H1 (cell line): Measurements from ENCODE around the gene MNX1. TPM values are rescaled to one million over a fixed set of nuclear protein-coding genes. Genes with fewer than 3 reads are reported as not detected.

Experiments used
- CTCF ChIA-PET: fragments of 300-600 bp; sonication (Branson Sonifier 250); formaldehyde crosslinking; loops from one replicate; lab custom pipeline; 2021; ENCODE audit not compliant: partially characterized antibody; lab: Charles Lee
- POLR2A ChIA-PET: fragments of 300-600 bp; sonication (Branson Sonifier 250); formaldehyde crosslinking; loops from one replicate; lab custom pipeline; 2021; ENCODE audit warnings: inconsistent platforms; ENCODE audit not compliant: partially characterized antibody; lab: Charles Lee
- DNase-seq, 2 experiments: peaks; one replicate each; pipeline versions ENCODE4 v3.0.0 to v3.0.0-alpha.2; 2010 to 2022; ENCODE audit warnings: low spot score in 2 of 2, low read depth in 1 of 2, mixed read lengths in 1 of 2
- FAIRE-seq: peaks from 2 replicates; lab custom pipeline; 2011; peaks lifted over from hg19 to GRCh38; lab: Jason Lieb, UNC
- H2AFZ ChIP-seq: 2 replicates; pipeline ENCODE4 v1.8.1; 2012; ENCODE audit warnings: low read length, inconsistent platforms
- H2AK5ac ChIP-seq: 2 replicates; pipeline ENCODE4 v1.6.1; 2013; ENCODE audit warnings: low read depth, low read length
- H2BK120ac ChIP-seq: replicated peaks from 2 replicates; pipeline ENCODE3; 2013; ENCODE audit warnings: low read depth, low read length, inconsistent platforms
- H2BK12ac ChIP-seq: 2 replicates; pipeline ENCODE4 v1.6.1; 2013; ENCODE audit warnings: low read depth, low read length
- H2BK15ac ChIP-seq: 2 replicates; pipeline ENCODE4 v1.6.1; 2013; ENCODE audit warnings: low read length
- H2BK20ac ChIP-seq: 2 replicates; pipeline ENCODE4 v1.6.1; 2013; ENCODE audit warnings: low read length
- H2BK5ac ChIP-seq: 2 replicates; pipeline ENCODE4 v1.6.1; 2013; ENCODE audit warnings: low read depth, low read length
- H3K14ac ChIP-seq: 2 replicates; pipeline ENCODE4 v1.6.1; 2013; ENCODE audit warnings: inconsistent platforms; ENCODE audit not compliant: insufficient read length
- H3K18ac ChIP-seq: 2 replicates; pipeline ENCODE4 v1.6.1; 2013; ENCODE audit warnings: low read length; ENCODE audit errors: extremely low read depth
- H3K23ac ChIP-seq: 2 replicates; pipeline ENCODE4 v1.6.1; 2013; ENCODE audit warnings: inconsistent platforms; ENCODE audit not compliant: insufficient read length
- H3K23me2 ChIP-seq: 2 replicates; pipeline ENCODE4 v1.6.1; 2013; ENCODE audit warnings: low read depth, low read length
- H3K27ac ChIP-seq: 2 replicates; pipeline ENCODE4 v1.6.1; 2011; ENCODE audit warnings: low read depth, low read length, inconsistent platforms
- H3K27me3 ChIP-seq, 4 experiments: replicated peaks in 1 of 4; 1 replicate in 1 of 4; 2 replicates in 3 of 4; pipeline versions ENCODE4 v1.6.1 to v1.8.1; 2011 to 2013; ENCODE audit warnings: low read length in 3 of 4, mild to moderate bottlenecking in 3 of 4, inconsistent platforms in 2 of 4, mixed read lengths in 2 of 4, moderate library complexity in 1 of 4; ENCODE audit not compliant: control insufficient read depth in 3 of 4, insufficient read depth in 3 of 4; ENCODE audit errors: extremely low read depth in 1 of 4
- H3K36me3 ChIP-seq, 4 experiments: 2 replicates each; pipeline versions ENCODE4 v1.6.1 to v1.8.1; 2011 to 2013; ENCODE audit warnings: mild to moderate bottlenecking in 4 of 4, low read length in 3 of 4, moderate library complexity in 2 of 4, control low read depth in 1 of 4, inconsistent platforms in 1 of 4; ENCODE audit not compliant: insufficient read depth in 4 of 4, control insufficient read depth in 2 of 4
- H3K4ac ChIP-seq: replicated peaks from 2 replicates; pipeline ENCODE3; 2013; ENCODE audit warnings: low read length, low read depth, mixed read lengths, inconsistent platforms; ENCODE audit not compliant: insufficient read length
- H3K4me1 ChIP-seq, 4 experiments: replicated peaks in 1 of 4; 1 replicate in 1 of 4; 2 replicates in 3 of 4; pipeline versions ENCODE4 v1.6.1 to v1.8.1; 2011 to 2013; ENCODE audit warnings: low read length in 3 of 4, inconsistent platforms in 2 of 4, mixed read lengths in 1 of 4; ENCODE audit not compliant: insufficient read depth in 4 of 4, control insufficient read depth in 3 of 4
- H3K4me2 ChIP-seq, 2 experiments: 2 replicates each; pipeline versions ENCODE4 v1.6.1 to v1.8.1; 2011 to 2013; ENCODE audit warnings: low read depth in 2 of 2, low read length in 2 of 2, control low read depth in 1 of 2, inconsistent platforms in 1 of 2, mild to moderate bottlenecking in 1 of 2; ENCODE audit not compliant: insufficient read depth in 1 of 2
- H3K4me3 ChIP-seq, 4 experiments: fragments of 200-600, 300-600 bp in 1 of 4; sonication (generic), shearing (Covaris generic), sonication (Bioruptor Twin) in 1 of 4; 2 replicates each; pipeline versions ENCODE4 v1.5.1 to v1.8.1; 2011 to 2016; ENCODE audit warnings: low read length in 4 of 4, low read depth in 3 of 4, control low read depth in 2 of 4, inconsistent platforms in 2 of 4, mild to moderate bottlenecking in 2 of 4, mixed read lengths in 1 of 4, moderate library complexity in 1 of 4; ENCODE audit not compliant: insufficient read depth in 2 of 4; ENCODE audit errors: extremely low read depth in 1 of 4
- H3K56ac ChIP-seq: replicated peaks from 2 replicates; pipeline ENCODE3; 2013; ENCODE audit warnings: low read depth, mild to moderate bottlenecking, mixed read lengths, low read length, inconsistent platforms; ENCODE audit not compliant: insufficient read length
- H3K79me1 ChIP-seq: 2 replicates; pipeline ENCODE4 v1.6.1; 2013; ENCODE audit warnings: low read depth, low read length, control low read depth
- H3K79me2 ChIP-seq, 2 experiments: 2 replicates each; pipeline versions ENCODE4 v1.6.1 to v1.8.1; 2012 to 2013; ENCODE audit warnings: low read length in 2 of 2, mild to moderate bottlenecking in 2 of 2, inconsistent platforms in 1 of 2; ENCODE audit not compliant: insufficient read depth in 2 of 2, control insufficient read depth in 1 of 2
- H3K9ac ChIP-seq, 4 experiments: replicated peaks in 1 of 4; 1 replicate in 1 of 4; 2 replicates in 3 of 4; pipeline versions ENCODE4 v1.6.1 to v1.8.1; 2011 to 2013; ENCODE audit warnings: low read depth in 3 of 4, low read length in 3 of 4, control low read depth in 2 of 4, mild to moderate bottlenecking in 2 of 4, moderate library complexity in 2 of 4, inconsistent platforms in 1 of 4; ENCODE audit errors: extremely low read depth in 1 of 4
- H3K9me3 ChIP-seq, 2 experiments: 2 replicates each; pipeline versions ENCODE4 v1.6.1 to v1.8.1; 2012 to 2013; ENCODE audit warnings: mild to moderate bottlenecking in 2 of 2, moderate library complexity in 2 of 2, control low read depth in 1 of 2, inconsistent platforms in 1 of 2, low read depth in 1 of 2, low read length in 1 of 2, mixed read lengths in 1 of 2; ENCODE audit not compliant: insufficient read depth in 2 of 2
- H4K20me1 ChIP-seq, 2 experiments: replicated peaks in 1 of 2; 2 replicates each; pipeline versions ENCODE3 to v1.8.1; 2011 to 2013; ENCODE audit warnings: inconsistent platforms in 2 of 2, low read length in 2 of 2, mild to moderate bottlenecking in 1 of 2; ENCODE audit not compliant: insufficient read depth in 2 of 2, control insufficient read depth in 1 of 2
- H4K5ac ChIP-seq: 2 replicates; pipeline ENCODE4 v1.6.1; 2013; ENCODE audit warnings: low read length, low read depth, mixed read lengths, inconsistent platforms; ENCODE audit not compliant: insufficient read length
- H4K8ac ChIP-seq: 2 replicates; pipeline ENCODE4 v1.8.0; 2013; ENCODE audit warnings: mild to moderate bottlenecking, moderate library complexity, low read length, inconsistent platforms; ENCODE audit not compliant: insufficient read depth; ENCODE audit errors: extremely low read depth
- H4K91ac ChIP-seq: replicated peaks from 2 replicates; pipeline ENCODE3; 2013; ENCODE audit warnings: low read length, mixed read lengths, inconsistent platforms; ENCODE audit not compliant: insufficient read length
- BRCA1 ChIP-seq: IDR thresholded peaks from 2 replicates; pipeline ENCODE4 v1.6.1; 2012; ENCODE audit warnings: low read depth, low read length, improper control_type of control experiment
- CREB1 ChIP-seq: IDR thresholded peaks from 2 replicates; pipeline ENCODE4 v1.6.1; 2012; ENCODE audit warnings: inconsistent platforms
- CTBP2 ChIP-seq: IDR thresholded peaks from 2 replicates; pipeline ENCODE4 v1.7.0; 2011; ENCODE audit warnings: borderline replicate concordance, mild to moderate bottlenecking, moderate library complexity, mixed read lengths, low read length; ENCODE audit not compliant: insufficient read depth, insufficient read length
- EZH2 ChIP-seq: fragments of 200-600 bp; sonication (generic); IDR thresholded peaks from 2 replicates; pipeline ENCODE4 v1.7.1; 2012; ENCODE audit warnings: low read depth, mild to moderate bottlenecking, moderate library complexity, low read length, inconsistent platforms; ENCODE audit not compliant: severe bottlenecking
- HDAC2 ChIP-seq, 2 experiments: fragments of 300-600 bp in 1 of 2; sonication (generic) in 1 of 2; IDR thresholded peaks; 2 replicates each; pipeline ENCODE4 v1.6.1; 2011 to 2012; ENCODE audit warnings: low read depth in 2 of 2, low read length in 2 of 2, mild to moderate bottlenecking in 2 of 2, moderate library complexity in 2 of 2, borderline replicate concordance in 1 of 2, inconsistent platforms in 1 of 2
- HDAC6 ChIP-seq: IDR thresholded peaks from one replicate; pipeline ENCODE4 v1.7.1; 2012; ENCODE audit warnings: low read depth, mild to moderate bottlenecking, inconsistent platforms, low read length, moderate library complexity
- KDM1A ChIP-seq: fragments of 200-600, 300-600 bp; sonication (generic); IDR thresholded peaks from 2 replicates; pipeline ENCODE4 v1.7.1; 2016; ENCODE audit warnings: mild to moderate bottlenecking, low read length, borderline replicate concordance
- POU5F1 ChIP-seq: IDR thresholded peaks from 2 replicates; pipeline ENCODE4 v1.6.1; 2011; ENCODE audit warnings: low read depth, mild to moderate bottlenecking, low read length, moderate library complexity
- RBBP5 ChIP-seq: IDR thresholded peaks from 2 replicates; pipeline ENCODE4 v1.7.1; 2012; ENCODE audit warnings: low read depth, mild to moderate bottlenecking, inconsistent platforms, low read length, moderate library complexity, borderline replicate concordance
- SAP30 ChIP-seq: fragments of 300-600 bp; sonication (generic); IDR thresholded peaks from 2 replicates; pipeline ENCODE4 v1.7.1; 2012; ENCODE audit warnings: low read length, moderate library complexity, mild to moderate bottlenecking, inconsistent platforms; ENCODE audit not compliant: insufficient read depth, insufficient replicate concordance
- SIN3A ChIP-seq, 2 experiments: IDR thresholded peaks in 1 of 2; conservative IDR thresholded peaks in 1 of 2; 2 replicates each; pipeline ENCODE4 v1.6.1; 2011 to 2012; ENCODE audit warnings: low read length in 2 of 2, improper control_type of control experiment in 1 of 2, low read depth in 1 of 2, mild to moderate bottlenecking in 1 of 2
- SP1 ChIP-seq: IDR thresholded peaks from 2 replicates; pipeline ENCODE4 v1.6.1; 2011; ENCODE audit warnings: low read depth, low read length
- SP4 ChIP-seq: IDR thresholded peaks from 2 replicates; pipeline ENCODE4 v1.6.1; 2012; ENCODE audit warnings: low read length, inconsistent platforms
- YY1 ChIP-seq: IDR thresholded peaks from 2 replicates; pipeline ENCODE4 v1.6.1; 2011; ENCODE audit warnings: low read depth, mild to moderate bottlenecking, low read length
- WGBS, 2 experiments: shearing (Covaris generic) in 1 of 2; methylation state at CpG; one replicate each; pipeline versions ENCODE4 v1.1.6 to v1.1.7; 2013 to 2015; ENCODE audit warnings: low lambda C conversion rate in 2 of 2, mixed read lengths in 2 of 2, inconsistent platforms in 1 of 2, low coverage in 1 of 2, missing lambda C conversion rate in 1 of 2; ENCODE audit not compliant: insufficient replicate concordance in 2 of 2, insufficient coverage in 1 of 2, insufficient read length in 1 of 2; ENCODE audit errors: extremely low coverage in 1 of 2, missing lambda C conversion rate in 1 of 2; 5-methylcytosine and 5-hydroxymethylcytosine counted together
- polyA plus RNA-seq, 7 experiments: library from polyadenylated mRNA; depleted of rRNA in 3 of 7; stranded (reverse) in 5 of 7; unstranded in 2 of 7; fragments of >200 nt in 5 of 7; fragments of 200-250 nt in 2 of 7; gene quantifications; 1 replicate in 5 of 7; 2 replicates in 1 of 7; 4 replicates in 1 of 7; pipeline versions ENCODE4 v1.2.1 to v1.2.3, GENCODE V29; 2011 to 2013; ENCODE audit warnings: missing spikeins in 2 of 7, mixed read lengths in 2 of 7
- total RNA-seq: library from RNA; stranded (reverse); fragmentation: NEBNext Ultra II Directional; extraction: Animal tissue kit (Norgen Biotek cat#: 25700); gene quantifications from 2 replicates; pipeline ENCODE4 v1.2.1, GENCODE V29; 2021

The MNX1 gene
- total and polyA plus RNA-seq, 2 of the 8 experiments (the other 6 are each of a cell fraction or from before 2014, with no cell fraction given): 0.39 TPM; not detected in 1

DNA sequence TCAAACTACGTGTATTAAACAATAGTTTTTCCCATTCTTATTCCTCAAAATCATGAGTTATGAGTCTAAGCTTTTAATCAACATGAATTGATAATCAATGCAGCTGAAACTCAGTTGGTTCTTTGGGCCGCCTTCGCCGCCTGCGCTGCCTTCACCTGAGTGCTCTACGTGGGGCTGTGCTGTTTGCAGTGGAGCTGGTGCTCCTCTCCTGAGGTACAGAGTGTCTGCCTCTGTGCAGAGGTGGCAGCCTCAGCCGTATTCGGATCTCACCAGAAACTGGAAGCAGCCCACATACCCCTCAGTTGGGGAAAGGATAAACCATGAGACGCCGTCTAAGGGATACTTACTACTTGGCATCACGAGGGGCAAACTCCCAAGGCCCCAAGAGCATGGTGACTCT lies 45.5 kb downstream of the MNX1 start:
- POLR2A ChIA-PET: interaction anchor here (1.3 to 1.5 kb wide), 3 partner anchors 7 to 15 kb away, joined by 3 to 4 read pairs (median 3); partner anchors contain the start of gene NOM1
- no peaks in the 10 kb centered on the region for H3K23me2 ChIP-seq
- no peak overlapping the region for H3K23ac ChIP-seq
- no peaks in the 10 kb centered on the region for H3K79me2 ChIP-seq
- no peak overlapping the region for H4K91ac ChIP-seq
- 95% methylated on average over 11 of the region's 11 CpGs; no CpG with 5 or more reads in 1 of the 2 experiments for WGBS, 2 experiments
- no peaks in the 10 kb centered on the region for H3K4me1 ChIP-seq
- H3K18ac ChIP-seq: no peak overlapping the region
- H2AFZ ChIP-seq: no peak overlapping the region
- H3K27me3 ChIP-seq: no peaks in the 10 kb centered on the region
- no peaks in the 10 kb centered on the region; the same call in 1 of the 2 replicates for H3K79me1 ChIP-seq
- no peak overlapping the region for H3K9ac ChIP-seq
- H4K20me1 ChIP-seq: peaks cover 8 to 20% of the 10 kb centered on the region in 2 experiments
- H2BK120ac ChIP-seq: no peak overlapping the region
- no peak overlapping the region for H2AK5ac ChIP-seq
- CTCF ChIA-PET: interaction anchor here (0.5 to 1.1 kb wide), 2 partner anchors 22 to 850 kb away, joined by 3 read pairs; no protein-coding TSS in a partner anchor
- H3K4me3 ChIP-seq: no peak overlapping the region
- no peak overlapping the region for H2BK12ac ChIP-seq
- DNase-seq (no peak), FAIRE-seq (no peak)
- no peak overlapping the region for H2BK15ac ChIP-seq
- H3K36me3 ChIP-seq: peaks cover 33 to 74% (median 72%) of the 10 kb centered on the region in 4 experiments
- no peak overlapping the region for H3K27ac ChIP-seq
- no peak overlapping the region for H3K4ac ChIP-seq
- no peak overlapping the region for H3K4me2 ChIP-seq
- H2BK5ac ChIP-seq: no peak overlapping the region
- H4K5ac ChIP-seq: no peak overlapping the region
- H3K14ac ChIP-seq: no peak overlapping the region
- no peak overlapping the region for H2BK20ac ChIP-seq
- no peak overlapping the region for H4K8ac ChIP-seq
- no peaks in the 10 kb centered on the region for H3K9me3 ChIP-seq
- H3K56ac ChIP-seq: no peak overlapping the region
- TF ChIP-seq SP4 (no peak), HDAC6 (no peak), EZH2 (no peak), CTBP2 (no peak), KDM1A (no peak), SAP30 (no peak), CREB1 (no peak), RBBP5 (no peak), SP1 (no peak), HDAC2 (IDR thresholded peaks at IDR 0.05; ENCODE audit: borderline replicate concordance in 1 of 2, low read depth in 2 of 2, low read length in 2 of 2) (no peak), BRCA1 (no peak), YY1 (no peak), SIN3A (conservative IDR thresholded peaks at IDR 0.05 in 1 of 2, IDR thresholded peaks at IDR 0.05 in 1 of 2; ENCODE audit: low read depth in 1 of 2, low read length in 2 of 2) (no peak), POU5F1 (no peak)
